Activated effector memory CD4-positive, alpha-beta T cell treated with Interleukin-2 at 50 U/mL for 16 hours (primary cell): ENCODE data around the gene PNKP.
A peak's percentile ranks its signal among the peaks of the same experiment; 100 is the strongest.

Experiments
- DNase-seq: peaks from one replicate; pipeline ENCODE4 v3.0.0-alpha.2; 2020

Gene PNKP

DNA sequence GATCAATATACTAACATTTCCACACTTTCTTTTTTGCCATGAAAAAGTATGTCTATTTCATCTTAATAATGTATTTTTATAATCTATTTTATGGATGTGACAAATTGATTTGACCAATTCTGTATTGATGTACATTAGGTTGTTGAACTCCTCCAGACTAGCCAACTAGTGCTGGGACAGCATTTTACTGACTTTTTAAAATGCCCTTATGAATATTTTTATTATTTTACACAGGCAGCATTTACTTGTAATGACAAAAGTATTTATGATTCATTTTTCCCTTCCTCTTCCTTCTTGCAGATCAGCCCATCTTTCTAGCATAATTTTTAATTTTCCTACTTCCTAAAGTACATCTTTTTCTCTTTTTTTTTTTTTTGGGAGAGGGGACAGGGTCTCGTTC lies 53.4 kb downstream of the PNKP start:
- DNase-seq = no peak

DNA sequence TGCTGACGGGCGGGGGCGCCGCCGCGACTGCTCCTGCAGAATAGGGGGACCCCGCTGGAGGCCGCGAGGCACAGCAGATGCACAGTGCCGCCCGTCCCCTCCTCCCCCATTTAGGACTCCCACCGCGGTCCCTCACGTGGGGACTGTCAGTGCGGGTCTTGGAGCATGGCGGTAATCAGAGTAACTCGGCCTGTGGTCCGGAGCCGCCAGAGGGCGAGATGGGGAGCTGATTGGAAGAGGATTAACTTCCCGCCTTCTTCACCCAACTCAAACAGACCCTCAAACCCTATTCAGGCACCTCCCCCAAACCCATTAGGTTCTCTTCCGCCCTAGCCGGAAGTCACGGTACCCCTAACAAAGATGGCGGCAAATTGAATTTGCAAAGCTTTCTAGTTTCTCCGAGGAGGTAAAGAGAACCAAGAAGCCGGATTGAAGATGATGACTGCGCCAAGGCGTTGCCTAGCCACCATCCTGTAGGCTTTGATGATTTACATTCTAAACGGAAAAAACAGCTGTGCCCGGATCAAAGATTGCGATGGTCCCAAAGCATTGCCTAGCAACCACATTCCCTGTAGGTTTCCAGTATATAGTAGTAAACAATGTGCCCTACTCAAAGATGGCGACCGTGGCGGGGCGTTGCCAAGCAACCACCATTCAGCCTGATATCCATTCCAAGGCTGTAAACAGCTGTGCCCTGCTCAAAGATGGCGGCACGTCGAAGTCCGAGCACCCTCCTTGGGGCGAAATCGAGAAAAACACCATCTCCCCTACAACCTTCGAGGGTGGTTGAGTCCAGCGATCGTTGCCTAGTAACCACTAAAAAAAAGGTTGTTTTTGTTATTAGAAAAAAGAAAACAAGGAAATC lies 54.1 kb downstream of the PNKP start, which contains the start of gene FUZ:
Gene FUZ (minus strand): TSS at position 296 of the 865 bp plus-strand sequence. CDS start 186 bp downstream, at position 110.
- peak; percentile 86 for DNase-seq

DNA sequence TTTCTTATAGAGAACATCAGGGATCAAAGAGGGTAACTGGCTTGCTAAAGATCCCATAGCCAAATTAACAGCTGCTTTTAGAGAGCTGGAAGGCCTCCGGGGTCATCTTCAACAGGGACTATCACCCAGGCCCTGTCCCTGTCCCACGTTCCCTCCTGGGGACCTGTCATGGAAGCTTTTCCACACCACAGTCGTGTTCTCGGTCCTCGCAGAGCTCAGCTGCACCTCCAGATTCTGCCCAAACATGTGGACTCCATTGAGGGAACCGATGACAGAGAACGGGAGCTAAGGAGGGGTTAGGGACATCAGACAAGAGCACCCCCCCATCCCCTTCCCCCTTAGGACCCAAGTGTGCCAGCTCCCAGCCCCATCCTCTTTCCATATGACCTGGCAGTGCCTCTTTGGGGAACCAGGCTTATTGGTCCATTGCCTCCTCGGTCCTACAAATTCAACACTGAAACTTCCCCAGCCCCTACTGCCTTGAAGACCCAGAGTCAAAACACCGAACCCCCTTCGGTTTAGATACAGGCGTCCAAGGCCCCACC lies 54.9 kb downstream of the PNKP start:
- no peak for DNase-seq

DNA sequence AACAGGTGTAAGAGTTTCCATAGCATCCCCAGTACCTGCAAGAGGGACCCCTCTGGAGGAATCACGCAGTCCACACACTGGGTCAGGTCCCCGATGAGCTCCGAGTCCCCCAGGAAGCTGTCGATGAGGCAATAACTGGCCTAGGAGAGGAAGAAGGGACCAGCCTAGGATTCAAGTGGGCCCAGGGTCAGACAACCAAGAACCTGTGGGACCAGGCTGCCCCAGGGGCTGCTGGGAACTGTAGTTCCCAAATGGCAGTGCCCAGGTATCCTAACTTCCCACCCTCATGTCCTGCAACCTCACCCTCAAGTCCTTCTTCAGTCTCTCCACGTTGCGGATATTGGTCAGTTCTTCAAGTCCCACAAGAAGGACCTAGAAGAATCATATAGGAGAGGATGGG lies 56.0 kb downstream of the PNKP start:
- no peak for DNase-seq
